ENCODE data around the gene TUBGCP3. TPM values are rescaled to one million over a fixed set of nuclear protein-coding genes. Genes with fewer than 3 reads are reported as not detected.

The TUBGCP3 gene
- total RNA-seq, 1 experiment from 2014 or later, result 19.2 TPM

DNA sequence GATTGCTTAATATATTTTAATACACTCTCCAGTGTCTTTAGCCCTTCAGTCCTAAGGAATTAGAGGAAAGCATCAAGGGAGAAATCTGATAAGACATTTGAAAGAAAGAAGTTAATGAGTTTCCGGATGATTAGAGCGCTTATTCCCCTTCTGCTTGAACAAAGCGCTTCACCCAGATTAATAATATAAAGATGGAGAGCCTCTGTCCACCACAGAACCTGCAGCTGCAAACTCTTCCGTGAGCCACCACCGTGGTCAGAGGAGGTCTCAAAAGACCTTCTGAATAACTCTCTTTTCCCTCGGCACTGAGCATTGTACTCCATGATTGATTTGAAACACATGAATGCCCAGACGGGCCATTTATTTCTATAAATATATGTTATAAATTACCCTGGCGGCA is 14.2 kb upstream of the TUBGCP3 start:
- Histone ChIP-seq H3K27me3 (ENCODE audit: control insufficient read depth, insufficient read depth, low read length) (no peaks in the 10 kb centered on the region; the same call in 1 of the 2 replicates), H3K4me3 (ENCODE audit: insufficient read depth, low read depth, low read length) (no peak overlapping the region), H3K36me3 (replicated peaks; ENCODE audit: control insufficient read depth, insufficient read depth, low read length) (no peaks in the 10 kb centered on the region)
- no peak for DNase-seq

DNA sequence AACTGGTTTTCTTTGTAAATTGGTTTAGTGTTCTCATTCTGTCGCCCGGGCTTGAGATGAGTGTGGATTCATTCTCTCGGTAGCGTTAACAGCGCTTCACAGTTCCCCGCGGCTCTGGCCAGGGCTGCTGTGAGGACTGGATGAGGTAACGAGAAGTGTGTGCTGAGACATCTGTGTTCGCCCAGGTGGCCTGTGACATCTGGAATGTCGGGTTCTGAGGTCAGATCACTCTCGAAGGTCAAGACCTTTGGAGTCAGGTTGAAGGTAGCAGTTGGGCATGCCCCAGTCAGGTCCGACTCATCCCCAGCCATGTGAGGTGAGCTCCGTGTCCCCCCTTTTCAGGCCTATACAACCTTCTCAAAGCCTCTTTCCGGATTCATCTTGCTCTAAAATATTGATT is 13.4 kb upstream of the TUBGCP3 start:
- Histone ChIP-seq H3K27me3 (ENCODE audit: control insufficient read depth, insufficient read depth, low read length) (no peaks in the 10 kb centered on the region), H3K4me3 (ENCODE audit: insufficient read depth, low read depth, low read length) (no peak overlapping the region), H3K36me3 (replicated peaks; ENCODE audit: control insufficient read depth, insufficient read depth, low read length) (no peaks in the 10 kb centered on the region)
- DNase-seq, result no peak

DNA sequence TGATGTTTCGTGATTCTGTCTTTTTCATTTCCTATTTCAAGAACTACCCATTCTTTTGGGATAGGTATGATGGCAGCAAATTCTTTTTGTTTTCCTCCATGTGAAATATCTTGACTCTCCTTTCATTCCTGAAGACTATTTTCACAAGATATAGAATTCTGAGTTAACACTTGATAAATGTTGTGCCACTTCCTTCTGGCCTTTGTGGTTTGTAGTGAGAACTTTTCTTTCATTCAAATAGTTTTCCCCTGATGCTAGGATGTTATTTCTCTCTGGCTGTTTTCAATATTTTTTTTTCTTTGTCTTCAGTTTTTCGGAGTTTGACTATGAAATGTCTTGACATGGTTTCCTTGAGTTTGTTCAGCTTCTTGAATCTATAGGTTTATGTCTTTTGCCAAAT is 8.3 kb upstream of the TUBGCP3 start:
- Histone ChIP-seq H3K27me3 (ENCODE audit: control insufficient read depth, insufficient read depth, low read length) (no peaks in the 10 kb centered on the region), H3K36me3 (replicated peaks; ENCODE audit: control insufficient read depth, insufficient read depth, low read length) (no peaks in the 10 kb centered on the region), H3K4me3 (ENCODE audit: insufficient read depth, low read depth, low read length) (no peak overlapping the region)
- DNase-seq, result no peak

DNA sequence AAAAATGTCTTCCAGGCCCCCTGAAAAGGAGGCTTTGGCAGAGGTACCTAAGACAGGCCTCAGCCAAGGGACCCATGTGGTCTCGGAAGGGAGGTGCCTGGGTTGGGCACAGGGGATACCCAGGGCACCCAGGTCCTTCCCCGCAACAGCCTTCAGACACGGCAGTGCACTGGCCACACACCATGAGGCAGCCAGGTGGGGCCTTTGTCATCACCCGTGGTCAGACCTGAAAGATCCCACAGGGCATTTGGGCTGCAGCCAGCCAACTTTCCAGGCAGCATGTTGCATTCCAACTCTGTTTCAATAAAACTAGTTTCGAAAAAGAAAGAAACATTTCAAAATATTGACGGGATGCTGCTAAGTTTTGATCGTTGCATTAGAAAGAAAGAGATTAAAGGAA is 4.7 kb upstream of the TUBGCP3 start:
- DNase-seq, result no peak
- no peaks in the 10 kb centered on the region for H3K27me3 ChIP-seq (ENCODE audit: control insufficient read depth, insufficient read depth, low read length)
- H3K36me3 ChIP-seq (replicated peaks; ENCODE audit: control insufficient read depth, insufficient read depth, low read length), result no peaks in the 10 kb centered on the region
- no peak overlapping the region for H3K4me3 ChIP-seq (ENCODE audit: insufficient read depth, low read depth, low read length)

DNA sequence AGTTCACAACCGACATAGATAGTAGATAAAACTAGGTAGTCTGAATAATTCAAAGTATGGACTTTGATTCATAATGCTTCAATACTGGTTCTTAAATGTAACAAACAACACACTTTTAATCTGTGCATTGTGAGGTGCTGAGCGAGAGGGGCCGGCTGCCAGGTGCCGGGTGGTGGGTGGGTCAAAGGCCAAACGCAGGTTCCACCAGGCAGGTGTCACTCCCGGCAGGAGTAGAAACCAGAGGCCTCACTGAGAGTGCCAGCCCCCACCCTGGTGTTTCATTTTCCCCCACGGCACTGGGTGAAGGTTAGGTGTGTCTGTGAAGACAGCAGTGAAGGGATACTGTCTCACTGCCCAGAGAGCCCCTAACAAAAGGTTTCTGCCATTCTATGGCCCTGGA is 4.2 kb upstream of the TUBGCP3 start:
- DNase-seq, result no peak

DNA sequence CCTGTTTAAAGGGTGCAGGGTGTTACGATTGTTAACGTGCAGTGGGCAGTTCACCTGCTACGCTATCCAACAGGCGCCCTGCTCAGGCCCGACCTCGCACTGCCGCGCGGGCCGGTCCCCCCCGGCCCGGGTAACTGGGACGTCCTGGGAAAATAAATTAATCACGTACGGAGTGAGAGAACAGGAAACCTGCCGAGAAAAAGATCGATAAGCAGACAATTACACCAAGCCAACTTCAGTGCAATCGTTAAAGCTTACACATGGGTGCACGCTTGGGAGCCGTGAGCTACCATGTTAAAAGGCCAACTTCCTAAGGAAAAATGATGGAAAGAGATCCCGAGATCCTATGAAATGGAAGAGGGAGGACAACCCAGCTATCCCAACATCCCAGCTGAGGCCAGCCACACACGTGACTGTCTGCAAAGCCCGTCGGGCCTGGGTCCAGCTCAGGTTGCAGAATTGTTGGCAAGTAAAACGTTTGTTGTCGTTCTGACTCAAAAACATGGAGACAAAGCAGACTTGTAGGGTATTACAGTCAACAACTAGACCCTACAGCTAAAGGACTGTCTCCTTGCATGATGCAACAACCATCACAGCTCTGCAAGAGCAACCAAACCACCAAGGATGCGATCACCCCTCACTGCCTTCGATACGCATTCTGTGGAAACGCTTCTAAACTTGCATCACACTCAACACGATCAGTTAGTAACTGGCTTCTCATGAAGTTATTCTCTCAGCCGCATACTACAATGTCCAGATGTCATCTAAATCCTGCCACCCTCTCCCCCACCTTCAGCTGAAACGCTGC is 741 bp upstream of the TUBGCP3 start:
- peak; percentile 65 for DNase-seq
- no peaks in the 10 kb centered on the region for H3K27me3 ChIP-seq (ENCODE audit: control insufficient read depth, insufficient read depth, low read length)
- peak overlapping the region; percentile 91 for H3K4me3 ChIP-seq (ENCODE audit: insufficient read depth, low read depth, low read length)
- H3K36me3 ChIP-seq (replicated peaks; ENCODE audit: control insufficient read depth, insufficient read depth, low read length), result no peaks in the 10 kb centered on the region

More for the DNA sequence above, 4.2 kb upstream of the TUBGCP3 start:
- no peaks in the 10 kb centered on the region for H3K27me3 ChIP-seq (ENCODE audit: control insufficient read depth, insufficient read depth, low read length)
- no peak overlapping the region for H3K4me3 ChIP-seq (ENCODE audit: insufficient read depth, low read depth, low read length)
- H3K36me3 ChIP-seq (replicated peaks; ENCODE audit: control insufficient read depth, insufficient read depth, low read length), result no peaks in the 10 kb centered on the region

DNA sequence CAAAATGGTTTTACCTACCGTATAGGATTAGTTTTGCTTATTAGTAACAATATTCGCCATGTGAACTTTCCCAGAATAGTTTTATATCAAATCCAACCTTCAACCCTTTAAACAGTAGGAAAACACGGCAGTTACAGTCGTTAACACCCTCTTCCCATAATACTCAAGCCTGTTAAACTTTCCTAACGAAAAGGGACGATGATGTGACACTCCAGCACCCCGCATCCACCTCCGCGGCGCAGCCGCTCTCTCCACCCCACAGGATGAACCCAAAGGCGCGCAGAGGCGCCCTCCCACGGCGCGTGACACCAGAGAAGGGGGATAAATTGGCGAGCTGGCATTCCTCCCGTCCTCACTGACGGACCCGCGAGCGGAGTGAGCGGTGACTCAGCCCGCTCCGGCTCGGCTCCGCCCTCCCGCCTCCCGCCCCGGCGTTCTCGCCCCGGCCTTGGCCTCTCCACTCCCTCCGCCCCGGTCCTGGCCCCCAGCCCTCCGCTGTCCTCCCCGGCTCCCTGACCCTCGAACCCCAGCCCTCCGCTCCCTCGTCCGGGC is 665 bp downstream of the TUBGCP3 start:
- Histone ChIP-seq H3K36me3 (replicated peaks; ENCODE audit: control insufficient read depth, insufficient read depth, low read length) (no peaks in the 10 kb centered on the region), H3K4me3 (ENCODE audit: insufficient read depth, low read depth, low read length) (peak overlapping the region; percentile 91), H3K27me3 (ENCODE audit: control insufficient read depth, insufficient read depth, low read length) (no peaks in the 10 kb centered on the region)
- DNase-seq, result peak; percentile 97

DNA sequence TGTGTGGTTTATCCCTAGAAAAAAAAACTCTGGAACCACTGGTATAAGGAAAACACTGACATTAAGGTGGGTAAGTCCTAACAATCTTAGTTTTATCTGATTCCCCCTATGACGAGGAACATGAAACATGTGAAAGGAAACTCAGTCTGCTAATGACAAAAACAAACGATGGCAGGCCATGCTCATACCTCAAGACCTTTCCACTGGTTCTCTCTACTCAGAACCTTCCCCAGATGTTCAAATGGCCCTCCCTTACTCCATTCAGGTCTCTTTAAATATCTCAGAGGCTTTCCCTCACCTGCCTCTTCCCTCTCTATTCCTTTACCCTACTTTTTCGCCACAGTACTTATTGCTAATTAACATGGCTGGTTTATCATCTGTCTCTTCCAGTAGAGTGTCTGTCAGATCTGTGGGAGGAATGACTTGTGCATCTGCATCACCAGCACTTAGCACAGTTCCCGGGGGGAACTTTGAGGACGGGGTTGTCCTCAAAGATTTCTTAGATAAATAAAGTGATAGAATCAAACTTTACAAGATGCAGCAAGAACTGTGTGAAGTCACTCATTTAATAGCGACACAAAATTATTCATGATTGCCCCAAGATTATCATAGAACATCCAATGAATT is 1.5 kb downstream of the TUBGCP3 start:
- no peak overlapping the region; the same call in 1 of the 2 replicates for H3K4me3 ChIP-seq (ENCODE audit: insufficient read depth, low read depth, low read length)
- no peak for DNase-seq
- H3K36me3 ChIP-seq (replicated peaks; ENCODE audit: control insufficient read depth, insufficient read depth, low read length), result no peaks in the 10 kb centered on the region
- no peaks in the 10 kb centered on the region for H3K27me3 ChIP-seq (ENCODE audit: control insufficient read depth, insufficient read depth, low read length)

DNA sequence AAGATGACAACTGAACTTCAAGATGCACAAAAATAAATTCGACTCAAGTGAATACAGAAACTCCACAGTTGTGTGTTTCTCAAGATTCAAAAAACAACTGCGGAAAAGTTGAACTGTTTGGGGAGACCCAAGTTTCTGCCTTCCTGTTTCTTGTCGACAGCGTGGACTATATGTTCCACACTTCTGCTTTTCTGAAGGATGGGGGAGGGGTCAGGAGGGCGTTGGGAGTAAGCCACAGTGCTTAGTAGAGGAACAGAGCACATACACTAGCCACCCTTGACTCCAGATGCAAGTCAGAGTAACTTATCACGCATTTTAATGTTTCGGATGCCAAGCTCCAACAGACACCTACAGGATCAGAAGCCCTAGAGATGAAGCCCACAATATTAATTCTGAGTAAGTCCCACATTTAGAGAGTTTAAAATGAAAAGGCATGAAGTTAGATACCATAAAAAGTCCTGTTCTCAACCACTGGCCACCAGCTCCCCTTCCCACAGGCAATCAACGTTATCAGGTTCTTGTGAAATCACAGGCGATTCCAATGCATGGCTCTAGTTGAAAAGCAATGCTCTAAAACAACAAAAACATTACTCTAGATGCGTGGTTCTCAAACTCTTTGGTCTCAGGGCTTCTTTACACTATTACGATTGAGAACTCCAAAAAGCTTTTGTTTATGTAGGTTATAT is 4.2 kb downstream of the TUBGCP3 start:
- DNase-seq, result no peak
- Histone ChIP-seq H3K4me3 (ENCODE audit: insufficient read depth, low read depth, low read length) (no peak overlapping the region), H3K27me3 (ENCODE audit: control insufficient read depth, insufficient read depth, low read length) (no peaks in the 10 kb centered on the region), H3K36me3 (replicated peaks; ENCODE audit: control insufficient read depth, insufficient read depth, low read length) (no peaks in the 10 kb centered on the region)

DNA sequence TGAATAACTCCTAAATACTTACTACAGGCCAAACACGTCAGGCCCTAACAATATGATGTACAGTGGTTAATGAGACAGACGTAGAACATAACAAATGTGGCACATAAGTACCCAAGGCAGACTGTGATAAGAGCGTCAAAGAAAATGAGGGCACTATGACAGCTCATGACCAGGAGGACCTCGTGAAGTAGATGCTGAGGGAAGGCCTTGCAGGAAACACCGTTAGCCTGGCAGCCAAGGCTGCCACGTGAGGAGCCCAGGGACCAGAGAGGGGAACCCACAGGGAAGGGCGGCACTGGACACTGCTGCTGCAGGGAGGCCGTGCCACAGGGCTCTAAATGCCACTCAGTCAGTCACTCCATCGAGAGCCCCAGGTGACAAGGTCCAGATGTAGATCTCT is 5.7 kb downstream of the TUBGCP3 start:
- Histone ChIP-seq H3K36me3 (replicated peaks; ENCODE audit: control insufficient read depth, insufficient read depth, low read length) (no peaks in the 10 kb centered on the region), H3K4me3 (ENCODE audit: insufficient read depth, low read depth, low read length) (no peak overlapping the region), H3K27me3 (ENCODE audit: control insufficient read depth, insufficient read depth, low read length) (no peaks in the 10 kb centered on the region)
- DNase-seq, result no peak

DNA sequence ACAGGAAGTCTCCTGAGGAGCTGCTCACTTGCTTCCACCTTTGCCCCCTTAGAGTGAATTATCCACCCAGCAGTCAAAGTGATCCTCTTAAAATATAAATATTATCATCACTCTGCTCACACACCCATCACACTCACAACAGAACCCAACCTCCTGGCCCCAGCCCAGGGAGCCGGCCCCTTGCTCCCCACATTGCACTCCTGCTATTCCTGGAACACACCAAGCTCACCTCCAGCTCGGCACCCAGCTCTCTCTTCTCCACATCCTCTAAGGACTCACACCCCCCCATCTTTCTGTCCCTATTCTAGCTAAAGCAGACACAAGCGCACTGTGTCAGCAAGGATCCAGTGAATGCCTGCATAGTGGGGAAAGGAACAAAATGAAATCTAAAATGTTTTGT is 7.0 kb downstream of the TUBGCP3 start:
- Histone ChIP-seq H3K36me3 (replicated peaks; ENCODE audit: control insufficient read depth, insufficient read depth, low read length) (no peaks in the 10 kb centered on the region), H3K27me3 (ENCODE audit: control insufficient read depth, insufficient read depth, low read length) (no peaks in the 10 kb centered on the region), H3K4me3 (ENCODE audit: insufficient read depth, low read depth, low read length) (no peak overlapping the region)
- DNase-seq, result no peak

DNA sequence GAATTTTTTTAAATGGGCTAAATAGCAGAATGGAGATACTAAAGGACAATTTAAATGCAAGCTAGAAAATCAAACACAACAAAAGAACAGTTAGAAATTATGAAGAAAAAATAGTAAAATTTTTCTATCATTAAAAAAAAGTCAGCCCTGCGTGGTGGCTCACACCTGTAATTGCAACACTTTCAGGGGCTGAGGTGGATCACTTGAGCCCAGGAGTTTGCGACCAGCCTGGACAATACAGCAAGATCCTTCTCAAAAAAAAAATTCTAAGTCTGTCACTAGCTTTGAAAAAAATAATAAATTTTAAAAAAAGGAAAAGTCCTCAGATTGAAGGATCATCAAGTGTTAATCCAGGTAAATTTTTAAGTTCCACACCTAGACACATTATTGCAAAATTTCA is 7.7 kb downstream of the TUBGCP3 start:
- Histone ChIP-seq H3K36me3 (replicated peaks; ENCODE audit: control insufficient read depth, insufficient read depth, low read length) (no peaks in the 10 kb centered on the region), H3K27me3 (ENCODE audit: control insufficient read depth, insufficient read depth, low read length) (no peaks in the 10 kb centered on the region), H3K4me3 (ENCODE audit: insufficient read depth, low read depth, low read length) (no peak overlapping the region)
- DNase-seq, result no peak

DNA sequence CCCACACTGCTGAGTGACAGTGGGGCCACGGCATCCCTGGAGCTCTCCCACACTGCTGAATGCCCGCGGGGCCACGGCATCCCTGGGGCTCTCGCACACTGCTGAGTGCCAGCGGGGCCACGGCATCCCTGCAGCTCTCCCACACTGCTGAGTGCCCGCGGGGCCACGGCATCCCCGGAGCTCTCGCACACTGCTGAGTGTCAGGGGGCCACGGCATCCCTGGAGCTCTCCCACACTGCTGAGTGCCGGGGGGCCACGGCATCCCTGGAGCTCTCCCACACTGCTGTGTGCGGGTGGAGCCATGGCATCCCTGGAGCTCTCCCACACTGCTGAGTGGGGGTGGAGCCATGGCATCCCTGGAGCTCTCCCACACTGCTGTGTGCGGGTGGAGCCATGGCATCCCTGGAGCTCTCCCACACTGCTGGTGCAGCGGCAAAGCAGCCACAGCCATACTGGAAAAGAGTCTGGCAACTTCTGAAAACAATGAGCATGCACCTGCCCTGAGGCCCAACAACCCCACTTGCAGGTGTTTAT is 8.6 kb downstream of the TUBGCP3 start:
- no peak for DNase-seq
- H3K36me3 ChIP-seq (replicated peaks; ENCODE audit: control insufficient read depth, insufficient read depth, low read length), result no peaks in the 10 kb centered on the region
- H3K27me3 ChIP-seq (ENCODE audit: control insufficient read depth, insufficient read depth, low read length), result no peaks in the 10 kb centered on the region
- H3K4me3 ChIP-seq (ENCODE audit: insufficient read depth, low read depth, low read length), result no peak overlapping the region

DNA sequence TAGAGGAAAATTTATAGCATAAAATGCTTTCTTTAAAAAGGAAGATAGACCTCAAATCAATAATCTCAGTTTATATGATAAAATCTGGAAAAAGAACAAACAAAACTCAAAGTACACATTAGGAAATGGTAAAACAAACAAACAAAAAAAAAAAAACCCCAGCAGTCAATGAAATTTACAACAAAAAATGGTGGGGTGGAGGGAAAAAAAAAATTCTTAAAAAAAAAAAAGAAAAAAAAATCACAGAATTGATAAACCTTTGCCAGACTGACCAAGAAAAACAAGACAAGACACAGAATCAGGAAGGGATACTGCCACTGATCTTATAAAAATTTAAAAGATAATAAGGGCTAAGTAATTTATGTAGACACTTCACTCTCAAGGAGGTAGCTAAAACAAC is 11.2 kb downstream of the TUBGCP3 start:
- no peak overlapping the region for H3K4me3 ChIP-seq (ENCODE audit: insufficient read depth, low read depth, low read length)
- H3K36me3 ChIP-seq (replicated peaks; ENCODE audit: control insufficient read depth, insufficient read depth, low read length), result no peaks in the 10 kb centered on the region
- H3K27me3 ChIP-seq (ENCODE audit: control insufficient read depth, insufficient read depth, low read length), result no peaks in the 10 kb centered on the region
- no peak for DNase-seq

All from H7 (cell line).